Neural cell (in vitro differentiated cells): ENCODE measurements around the gene CDK17. TPM values are rescaled to one million over a fixed set of nuclear protein-coding genes. Genes with fewer than 3 reads are reported as not detected.
"Not testable (repeated sequence)": the region's sequence is repeated elsewhere in the genome, so short reads cannot be mapped to it uniquely, and the experiment has no call there.

Experiments
- H2AFZ ChIP-seq: fragments of 200-600, 300-800 bp; sonication (generic), shearing (Covaris generic); 2 replicates; pipeline ENCODE4 v1.6.0; 2014; ENCODE audit warnings: low read depth, mild to moderate bottlenecking, antibody characterized with exemption, low read length, moderate library complexity
- H3F3A ChIP-seq: fragments of 200-600 bp; shearing (Covaris generic); 2 replicates; pipeline ENCODE4 v1.6.1; 2016; ENCODE audit warnings: mild to moderate bottlenecking, moderate library complexity, mixed read lengths, antibody characterized with exemption, low read length; ENCODE audit not compliant: insufficient read depth, poor library complexity, severe bottlenecking
- H3K27ac ChIP-seq: fragments of 200-600, 300-800 bp; sonication (generic), shearing (Covaris generic); 2 replicates; pipeline ENCODE4 v1.5.1; 2014; ENCODE audit warnings: mild to moderate bottlenecking, low read length, moderate library complexity
- H3K27me3 ChIP-seq: fragments of 300-800, 200-600 bp; sonication (generic), shearing (Covaris generic); 2 replicates; pipeline ENCODE4 v1.6.0; 2014; ENCODE audit warnings: mild to moderate bottlenecking, low read depth, low read length, moderate library complexity; ENCODE audit not compliant: insufficient read depth
- H3K36me3 ChIP-seq: fragments of 300-800, 200-600 bp; sonication (generic), shearing (Covaris generic); 2 replicates; pipeline ENCODE4 v1.5.1; 2014; ENCODE audit warnings: mild to moderate bottlenecking, antibody characterized with exemption, low read length, moderate library complexity; ENCODE audit not compliant: insufficient read depth
- H3K4me2 ChIP-seq: fragments of 300-800, 200-600 bp; sonication (generic), shearing (Covaris generic); 2 replicates; pipeline ENCODE4 v1.6.0; 2014; ENCODE audit warnings: mild to moderate bottlenecking, low read length
- H3K4me3 ChIP-seq: fragments of 300-800, 200-600 bp; sonication (generic), shearing (Covaris generic); 2 replicates; pipeline ENCODE4 v1.5.1; 2014; ENCODE audit warnings: mild to moderate bottlenecking, low read length, moderate library complexity
- H3K79me2 ChIP-seq: fragments of 200-600 bp; shearing (Covaris generic); replicated peaks from 2 replicates; pipeline ENCODE4 v1.6.0; 2014; ENCODE audit warnings: mild to moderate bottlenecking, low read length, moderate library complexity; ENCODE audit not compliant: insufficient read depth
- H3K9ac ChIP-seq: fragments of 300-800, 200-600 bp; sonication (generic), shearing (Covaris generic); 2 replicates; pipeline ENCODE4 v1.6.1; 2016; ENCODE audit warnings: mild to moderate bottlenecking, low read length, mixed read lengths
- H3K9me2 ChIP-seq: fragments of 200-600 bp; shearing (Covaris generic); 2 replicates; pipeline ENCODE4 v1.6.1; 2016; ENCODE audit warnings: mild to moderate bottlenecking, low read length, mixed read lengths; ENCODE audit not compliant: insufficient read depth
- H3K9me3 ChIP-seq: fragments of 200-600, 300-800 bp; sonication (generic), shearing (Covaris generic); 2 replicates; pipeline ENCODE4 v1.6.1; 2016; ENCODE audit warnings: mild to moderate bottlenecking, mixed run types, low read length, moderate library complexity, mixed read lengths
- H4K20me1 ChIP-seq: fragments of 200-600 bp; shearing (Covaris generic); 2 replicates; pipeline ENCODE4 v1.6.1; 2016; ENCODE audit warnings: mild to moderate bottlenecking, mixed run types; ENCODE audit not compliant: insufficient read depth
- CTCF ChIP-seq: fragments of 450-650 bp; IDR thresholded peaks from 2 replicates; pipeline ENCODE4 v1.5.1; 2014; ENCODE audit warnings: antibody characterized with exemption, mild to moderate bottlenecking, moderate library complexity; ENCODE audit not compliant: poor library complexity, severe bottlenecking
- EP300 ChIP-seq: fragments of 450-650 bp; conservative IDR thresholded peaks from 2 replicates; pipeline ENCODE4 v1.6.1; 2014; ENCODE audit warnings: antibody characterized with exemption, mild to moderate bottlenecking, moderate library complexity; ENCODE audit not compliant: poor library complexity, severe bottlenecking
- EZH2 ChIP-seq: fragments of 200-600, 300-800 bp; shearing (Covaris generic), sonication (generic); IDR thresholded peaks from 2 replicates; pipeline ENCODE4 v1.6.1; 2014; ENCODE audit warnings: antibody characterized with exemption, low read length, borderline replicate concordance, mild to moderate bottlenecking; ENCODE audit not compliant: insufficient read depth, poor library complexity, severe bottlenecking
- MXI1 ChIP-seq: fragments of 450-650 bp; conservative IDR thresholded peaks from 2 replicates; pipeline ENCODE4 v1.6.1; 2014; ENCODE audit warnings: antibody characterized with exemption, mild to moderate bottlenecking; ENCODE audit not compliant: poor library complexity, severe bottlenecking
- POLR2AphosphoS5 ChIP-seq: IDR thresholded peaks from 2 replicates; pipeline ENCODE4 v1.6.1; 2012
- RAD21 ChIP-seq: fragments of 450-650 bp; conservative IDR thresholded peaks from 2 replicates; pipeline ENCODE4 v1.6.1; 2014; ENCODE audit warnings: antibody characterized with exemption, mild to moderate bottlenecking, moderate library complexity
- REST ChIP-seq: IDR thresholded peaks from 2 replicates; pipeline ENCODE4 v1.6.1; 2012; ENCODE audit warnings: borderline replicate concordance
- SMC3 ChIP-seq: fragments of 450-650 bp; conservative IDR thresholded peaks from 2 replicates; pipeline ENCODE4 v1.6.1; 2014; ENCODE audit warnings: antibody characterized with exemption, mild to moderate bottlenecking, moderate library complexity; ENCODE audit not compliant: poor library complexity
- TAF1 ChIP-seq: IDR thresholded peaks from 2 replicates; pipeline ENCODE4 v1.6.1; 2012; ENCODE audit warnings: low read depth
- polyA plus RNA-seq: library from polyadenylated mRNA; depleted of rRNA; stranded (reverse); fragments of >200 nt; gene quantifications from 2 replicates; pipeline ENCODE4 v1.2.3, GENCODE V29; 2014

CDK17 gene
- polyA plus RNA-seq, 1 donor from 2014 or later: 119 TPM

- Histone ChIP-seq H3K4me3 (no peak overlapping the region), H3K36me3 (no peaks in the 10 kb centered on the region), H3K9me3 (no peaks in the 10 kb centered on the region), H3K9me2 (no peaks in the 10 kb centered on the region), H3K27ac (no peak overlapping the region), H3F3A (no peaks in the 10 kb centered on the region), H3K4me2 (no peak overlapping the region), H3K79me2 (no peaks in the 10 kb centered on the region), H4K20me1 (no peaks in the 10 kb centered on the region), H3K27me3 (no peaks in the 10 kb centered on the region), H2AFZ (no peak overlapping the region), H3K9ac (no peak overlapping the region)
- TF ChIP-seq EP300 (no peak), SMC3 (no peak), POLR2AphosphoS5 (no peak), CTCF (no peak), MXI1 (no peak), RAD21 (no peak), REST (no peak), TAF1 (no peak), EZH2 (no peak)
Observed at GRCh38 chr12:96409731-96410130, 9.5 kb upstream of the CDK17 start.

GRCh38 chr12:96408993-96409392 is 8.8 kb upstream of the CDK17 start:
- Histone ChIP-seq H3K9me3 (no peaks in the 10 kb centered on the region), H3K9ac (no peak overlapping the region), H3K27ac (no peak overlapping the region), H3K4me2 (no peak overlapping the region), H3F3A (no peaks in the 10 kb centered on the region), H3K79me2 (no peaks in the 10 kb centered on the region), H2AFZ (no peak overlapping the region), H3K27me3 (no peaks in the 10 kb centered on the region), H4K20me1 (no peaks in the 10 kb centered on the region), H3K4me3 (no peak overlapping the region), H3K9me2 (no peaks in the 10 kb centered on the region), H3K36me3 (no peaks in the 10 kb centered on the region)
- TF ChIP-seq RAD21 (no peak), REST (no peak), TAF1 (no peak), SMC3 (no peak), EP300 (no peak), CTCF (no peak), EZH2 (no peak), POLR2AphosphoS5 (no peak), MXI1 (no peak)

GRCh38 chr12:96407429-96408097 is 7.3 kb upstream of the CDK17 start:
- H3K27ac ChIP-seq, H3F3A ChIP-seq, H2AFZ ChIP-seq, H3K4me3 ChIP-seq, H3K36me3 ChIP-seq, H3K79me2 ChIP-seq, H3K9me3 ChIP-seq, H3K9ac ChIP-seq, H3K4me2 ChIP-seq, H4K20me1 ChIP-seq, H3K27me3 ChIP-seq, H3K9me2 ChIP-seq: not testable (repeated sequence)
